Loucy (cell line): ENCODE measurements around the gene PRKAR2B.

Experiments
- CTCF ChIP-seq: fragments of 200-600 bp; sonication (generic); conservative IDR thresholded peaks from 2 replicates; pipeline ENCODE4 v1.5.1; 2014; ENCODE audit warnings: mild to moderate bottlenecking, antibody characterized with exemption, low read length
- EZH2phosphoT487 ChIP-seq: fragments of 200-600 bp; IDR thresholded peaks from 2 replicates; pipeline ENCODE4 v1.6.1; 2018; ENCODE audit warnings: antibody characterized with exemption, mild to moderate bottlenecking, moderate library complexity, borderline replicate concordance

GRCh38 chr7:107180378-107180777 is 135.9 kb downstream of the PRKAR2B start:
- TF ChIP-seq CTCF (no peak), EZH2phosphoT487 (no peak)
